HL-60/S4 treated with phorbol 12-myristate 13-acetate at 8.2 ng/mL for 4 days and 3 days (cell line): ENCODE data around the gene IL34.

Experiments used
- in situ Hi-C: fragments of 300-500 bp; cut with MboI; formaldehyde crosslinking; loops from 2 replicates; pipeline ENCODE4 v1.15.0; 2022; ENCODE audit warnings: low sequenced_read_pairs

The IL34 gene

GRCh38 chr16:70700101-70701020 lies 54.0 kb downstream of the IL34 start:
- in situ Hi-C loops, result no loop called here

DNA sequence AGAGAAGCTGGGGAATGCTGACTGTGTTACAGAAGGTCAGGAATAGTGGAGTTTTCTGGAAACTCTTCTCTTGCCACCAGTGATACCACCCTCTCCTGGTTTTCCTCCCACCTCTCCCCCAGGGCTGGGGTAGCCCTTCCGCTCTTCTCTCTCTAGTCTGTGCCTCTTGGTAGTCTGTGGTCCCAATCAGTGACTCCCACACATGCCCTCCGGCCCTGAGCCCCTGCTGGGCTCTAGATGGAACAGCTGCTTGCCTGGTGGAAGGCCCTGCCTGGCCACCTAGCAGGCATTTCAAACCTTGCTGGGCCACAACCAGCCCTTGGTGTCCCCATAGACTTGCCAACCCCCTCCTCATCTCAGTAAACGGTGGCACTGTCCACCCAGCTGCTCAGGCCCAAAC lies 54.7 kb downstream of the IL34 start:
- in situ Hi-C loops, result no loop called here

DNA sequence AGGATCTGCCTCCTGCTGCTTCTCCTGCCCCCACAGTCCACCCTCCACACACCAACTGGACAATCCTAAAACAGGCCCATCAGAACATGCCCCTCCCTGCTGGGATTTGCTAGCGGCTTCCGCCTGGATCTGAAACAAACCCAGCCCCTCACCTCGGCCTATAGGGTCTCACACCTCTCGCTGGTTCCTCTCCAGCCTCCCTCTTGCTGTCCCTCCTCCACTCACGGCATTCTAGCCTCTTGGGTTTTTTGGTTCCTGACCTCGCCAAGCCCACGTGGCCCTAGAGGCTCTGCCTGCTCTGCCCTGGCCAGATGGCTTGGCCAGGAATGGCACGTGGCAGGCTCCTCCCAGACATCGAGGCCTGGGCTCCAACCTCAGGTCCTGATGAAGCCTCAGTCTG lies 55.2 kb downstream of the IL34 start:
- in situ Hi-C loops, result no loop called here

GRCh38 chr16:70701998-70702397 lies 55.6 kb downstream of the IL34 start:
- in situ Hi-C loops, result no loop called here

- in situ Hi-C loops, result no loop called here
Measured at GRCh38 chr16:70702624-70703023, 56.3 kb downstream of the IL34 start.

- in situ Hi-C loops, result no loop called here
Measured at GRCh38 chr16:70703041-70703834, 56.9 kb downstream of the IL34 start.

DNA sequence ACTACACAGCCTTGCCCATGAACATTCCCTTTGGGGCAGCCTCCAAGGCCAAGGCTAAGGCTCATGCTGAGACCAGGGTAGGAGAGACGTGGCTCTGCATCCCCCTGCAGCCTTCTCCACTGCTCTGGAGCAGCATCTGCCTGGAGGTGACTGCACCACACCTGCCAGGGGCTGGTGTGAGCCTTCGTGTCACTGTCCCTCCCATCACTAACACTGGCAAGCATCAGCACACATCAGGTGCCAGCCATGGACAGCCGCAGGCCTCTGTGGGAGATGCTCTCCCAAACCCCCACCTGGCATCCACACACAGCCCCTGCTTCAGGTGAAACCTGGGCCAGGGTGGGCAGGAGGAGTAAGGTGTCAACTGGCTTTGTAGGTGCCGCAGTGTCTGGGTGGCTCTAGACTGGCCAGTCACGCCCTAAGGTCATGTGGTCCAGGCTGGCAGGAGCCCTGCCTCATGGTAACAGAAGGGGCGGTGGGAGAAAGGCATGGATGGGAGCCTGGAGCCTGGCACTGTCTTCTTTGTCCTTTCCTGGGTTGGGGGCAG lies 57.5 kb downstream of the IL34 start:
- in situ Hi-C loops, result no loop called here

GRCh38 chr16:70704586-70704985 lies 58.2 kb downstream of the IL34 start:
- in situ Hi-C loops, result no loop called here

DNA sequence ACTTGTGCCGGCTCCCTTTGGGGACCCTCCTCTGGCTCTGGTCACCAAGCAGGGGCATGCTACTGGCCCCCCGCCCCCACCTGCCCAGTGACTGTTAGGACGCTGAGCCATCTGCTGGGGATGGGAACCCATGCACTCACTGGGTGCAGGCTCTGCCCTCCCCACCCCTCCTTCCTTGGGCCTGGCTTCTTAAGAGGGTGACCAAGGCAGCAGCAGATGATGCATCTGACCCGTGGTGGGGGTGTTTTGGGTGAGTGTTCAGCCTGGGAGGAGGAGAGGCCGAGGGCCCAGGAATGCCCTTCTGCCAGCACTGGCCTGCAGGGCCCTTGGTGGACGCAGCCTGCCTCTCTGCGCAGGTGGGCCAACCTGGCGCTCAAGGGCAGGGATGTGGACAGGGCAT lies 58.7 kb downstream of the IL34 start:
- in situ Hi-C loops, result no loop called here

DNA sequence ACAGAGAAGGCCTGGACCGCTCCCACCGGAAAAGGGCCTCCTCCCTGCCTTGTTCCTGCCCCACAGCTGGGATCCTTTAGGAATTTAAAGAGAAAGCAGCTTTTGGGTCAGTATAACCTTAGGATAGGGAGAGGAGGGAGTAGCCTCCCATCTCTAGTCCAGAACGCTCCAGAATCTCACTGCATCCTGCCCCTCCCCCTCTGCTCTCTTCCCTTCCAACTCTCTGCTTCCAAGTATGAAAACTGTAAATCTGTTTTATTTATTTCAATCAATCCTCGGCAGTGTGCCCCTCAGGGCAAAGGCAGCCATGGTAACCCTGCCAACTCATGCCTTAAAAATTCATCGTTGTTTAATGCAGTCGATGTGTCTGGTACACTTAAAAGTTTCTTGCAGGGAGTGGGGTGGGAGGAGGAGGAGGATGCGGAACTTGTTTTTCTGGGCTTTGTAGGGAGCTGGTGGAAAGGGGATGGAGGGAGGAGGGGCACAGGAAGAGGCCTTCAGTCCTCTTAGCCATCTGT lies 60.6 kb downstream of the IL34 start:
- in situ Hi-C loops, result no loop called here

- in situ Hi-C loops, result no loop called here
Measured at GRCh38 chr16:70708366-70709246, 62.2 kb downstream of the IL34 start.

DNA sequence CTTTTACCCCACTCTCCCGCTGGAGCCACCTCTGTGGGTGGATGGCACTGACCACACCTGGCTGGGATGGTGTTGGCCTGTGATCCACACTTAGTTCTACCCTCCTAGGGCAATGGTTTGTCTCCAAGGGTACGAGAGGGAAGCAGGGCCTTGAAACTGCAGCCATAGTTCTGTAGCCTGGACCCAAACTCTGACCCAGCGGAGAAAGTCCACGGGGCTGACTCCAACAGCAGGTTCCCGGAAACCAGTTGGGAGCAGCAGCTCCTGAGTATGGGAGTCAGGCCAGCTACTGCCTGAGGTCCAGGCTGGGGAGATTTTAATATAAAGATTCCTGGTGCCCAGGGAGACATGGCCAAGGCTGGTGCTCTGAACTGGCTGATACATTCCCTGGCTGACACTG lies 63.1 kb downstream of the IL34 start:
- in situ Hi-C loops, result no loop called here

DNA sequence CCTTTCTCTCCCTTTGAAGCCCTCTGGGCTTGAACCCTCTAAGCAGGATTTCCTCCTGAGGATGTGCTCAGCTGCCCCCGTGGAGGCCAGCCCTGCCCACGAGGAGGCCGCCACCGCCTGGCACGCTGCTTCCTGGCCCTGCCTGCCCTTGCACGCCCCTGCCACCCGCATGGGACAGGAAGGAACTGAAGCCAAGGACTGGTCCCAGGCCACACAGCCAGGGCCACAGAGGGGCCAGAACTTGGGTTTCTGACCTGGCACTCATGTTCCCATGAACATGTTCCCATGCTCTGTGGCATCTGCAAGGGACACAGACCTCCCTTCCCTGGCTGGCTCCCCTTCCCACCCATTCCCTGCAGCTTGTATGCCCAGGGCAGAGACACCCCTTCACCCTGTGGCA lies 63.6 kb downstream of the IL34 start:
- in situ Hi-C loops, result no loop called here
